Measurements from ENCODE around the gene TTC29.
A peak's percentile ranks its signal among the peaks of the same experiment; 100 is the strongest.

The TTC29 gene

DNA sequence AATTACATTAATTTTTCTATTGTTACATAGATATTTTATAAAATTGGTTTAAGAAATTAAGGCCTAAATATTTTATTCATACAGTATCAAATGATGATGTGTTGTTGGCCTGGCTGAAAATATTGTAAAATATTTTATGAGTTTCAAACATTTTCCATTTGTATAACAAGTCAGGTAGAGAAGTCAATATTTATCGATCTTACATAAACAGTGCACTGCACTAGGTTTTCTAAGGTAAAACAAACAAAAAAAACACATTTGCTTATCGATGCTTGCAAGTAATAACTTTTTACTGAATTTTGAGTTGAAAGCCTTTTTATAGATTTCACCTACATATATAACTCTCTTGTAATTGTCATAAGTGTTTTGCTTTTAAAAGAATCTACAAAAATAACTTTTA lies 7.2 kb upstream of the TTC29 start:
- no peak overlapping the region for H3K4me3 ChIP-seq (ENCODE audit: low read length)
- H3K9ac ChIP-seq (ENCODE audit: low read length), result no peak overlapping the region
- no peaks in the 10 kb centered on the region for H3K36me3 ChIP-seq (ENCODE audit: control insufficient read depth, insufficient read depth, low read length, severe bottlenecking)
- peaks cover 12% of the 10 kb centered on the region for H3K27me3 ChIP-seq (replicated peaks; ENCODE audit: control insufficient read depth, insufficient read depth, low read length)
- H3K9me3 ChIP-seq (ENCODE audit: control insufficient read depth, low read length), result no peaks in the 10 kb centered on the region
- H3K4me1 ChIP-seq (ENCODE audit: control insufficient read depth, insufficient read depth, low read length), result no peaks in the 10 kb centered on the region
- DNase-seq (ENCODE audit: low read depth), result no peak

GRCh38 chr4:146949559-146949958 lies 3.9 kb upstream of the TTC29 start:
- H3K4me3 ChIP-seq (ENCODE audit: low read length), result no peak overlapping the region
- no peaks in the 10 kb centered on the region for H3K9me3 ChIP-seq (ENCODE audit: control insufficient read depth, low read length)
- H3K4me1 ChIP-seq (ENCODE audit: control insufficient read depth, insufficient read depth, low read length), result peaks cover 5% of the 10 kb centered on the region
- H3K36me3 ChIP-seq (ENCODE audit: control insufficient read depth, insufficient read depth, low read length, severe bottlenecking), result no peaks in the 10 kb centered on the region
- DNase-seq (ENCODE audit: low read depth), result no peak
- H3K9ac ChIP-seq (ENCODE audit: low read length), result no peak overlapping the region
- H3K27me3 ChIP-seq (replicated peaks; ENCODE audit: control insufficient read depth, insufficient read depth, low read length), result peaks cover 16% of the 10 kb centered on the region

GRCh38 chr4:146943691-146944375 lies 1.8 kb downstream of the TTC29 start:
- Histone ChIP-seq H3K27me3 (replicated peaks; ENCODE audit: control insufficient read depth, insufficient read depth, low read length) (peaks cover 9% of the 10 kb centered on the region), H3K9me3 (ENCODE audit: control insufficient read depth, low read length) (peaks cover 8% of the 10 kb centered on the region), H3K36me3 (ENCODE audit: control insufficient read depth, insufficient read depth, low read length, severe bottlenecking) (no peaks in the 10 kb centered on the region), H3K9ac (ENCODE audit: low read length) (no peak overlapping the region), H3K4me3 (ENCODE audit: low read length) (no peak overlapping the region), H3K4me1 (ENCODE audit: control insufficient read depth, insufficient read depth, low read length) (peaks cover 5% of the 10 kb centered on the region)
- DNase-seq (ENCODE audit: low read depth), result no peak

- peaks cover 3% of the 10 kb centered on the region for H3K4me1 ChIP-seq (ENCODE audit: control insufficient read depth, insufficient read depth, low read length)
- H3K9ac ChIP-seq (ENCODE audit: low read length), result no peak overlapping the region
- no peaks in the 10 kb centered on the region for H3K36me3 ChIP-seq (ENCODE audit: control insufficient read depth, insufficient read depth, low read length, severe bottlenecking)
- peak; percentile 14 for DNase-seq (ENCODE audit: low read depth)
- H3K9me3 ChIP-seq (ENCODE audit: control insufficient read depth, low read length), result no peaks in the 10 kb centered on the region
- no peak overlapping the region for H3K4me3 ChIP-seq (ENCODE audit: low read length)
- H3K27me3 ChIP-seq (replicated peaks; ENCODE audit: control insufficient read depth, insufficient read depth, low read length), result no peaks in the 10 kb centered on the region
Observed at GRCh38 chr4:146932116-146932515, 13.5 kb downstream of the TTC29 start.

DNA sequence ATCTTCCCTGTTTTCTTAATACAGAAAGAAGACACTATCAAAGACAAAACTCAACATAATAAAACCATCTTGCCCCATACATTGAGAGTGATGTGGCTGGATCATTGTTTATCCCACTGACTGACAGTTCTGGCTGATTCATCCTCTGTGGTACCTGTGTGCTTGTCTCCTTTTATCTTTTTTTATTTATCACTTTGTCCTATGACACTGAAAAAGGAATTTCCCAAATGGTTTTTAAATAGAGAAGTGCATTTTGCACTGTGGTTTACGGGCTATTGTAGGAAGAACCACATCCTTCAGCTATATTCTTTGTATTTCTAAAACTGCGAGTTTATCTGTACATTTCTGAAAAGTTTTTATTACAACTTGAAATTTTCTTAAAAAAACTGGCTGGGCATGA lies 15.0 kb downstream of the TTC29 start:
- H3K9me3 ChIP-seq (ENCODE audit: control insufficient read depth, low read length), result no peaks in the 10 kb centered on the region
- H3K4me3 ChIP-seq (ENCODE audit: low read length), result no peak overlapping the region
- H3K36me3 ChIP-seq (ENCODE audit: control insufficient read depth, insufficient read depth, low read length, severe bottlenecking), result no peaks in the 10 kb centered on the region
- H3K9ac ChIP-seq (ENCODE audit: low read length), result no peak overlapping the region
- H3K4me1 ChIP-seq (ENCODE audit: control insufficient read depth, insufficient read depth, low read length), result peaks cover 3% of the 10 kb centered on the region
- no peak for DNase-seq (ENCODE audit: low read depth)
- no peaks in the 10 kb centered on the region for H3K27me3 ChIP-seq (replicated peaks; ENCODE audit: control insufficient read depth, insufficient read depth, low read length)

GRCh38 chr4:146927695-146928094 lies 18.0 kb downstream of the TTC29 start:
- Histone ChIP-seq H3K4me3 (ENCODE audit: low read length) (no peak overlapping the region), H3K4me1 (ENCODE audit: control insufficient read depth, insufficient read depth, low read length) (peaks cover 3% of the 10 kb centered on the region), H3K9me3 (ENCODE audit: control insufficient read depth, low read length) (no peaks in the 10 kb centered on the region), H3K36me3 (ENCODE audit: control insufficient read depth, insufficient read depth, low read length, severe bottlenecking) (no peaks in the 10 kb centered on the region), H3K27me3 (replicated peaks; ENCODE audit: control insufficient read depth, insufficient read depth, low read length) (no peaks in the 10 kb centered on the region), H3K9ac (ENCODE audit: low read length) (no peak overlapping the region)
- no peak for DNase-seq (ENCODE audit: low read depth)

- DNase-seq (ENCODE audit: low read depth), result peak; percentile 78
Observed at GRCh38 chr4:146916479-146917076, 29.1 kb downstream of the TTC29 start.

DNA sequence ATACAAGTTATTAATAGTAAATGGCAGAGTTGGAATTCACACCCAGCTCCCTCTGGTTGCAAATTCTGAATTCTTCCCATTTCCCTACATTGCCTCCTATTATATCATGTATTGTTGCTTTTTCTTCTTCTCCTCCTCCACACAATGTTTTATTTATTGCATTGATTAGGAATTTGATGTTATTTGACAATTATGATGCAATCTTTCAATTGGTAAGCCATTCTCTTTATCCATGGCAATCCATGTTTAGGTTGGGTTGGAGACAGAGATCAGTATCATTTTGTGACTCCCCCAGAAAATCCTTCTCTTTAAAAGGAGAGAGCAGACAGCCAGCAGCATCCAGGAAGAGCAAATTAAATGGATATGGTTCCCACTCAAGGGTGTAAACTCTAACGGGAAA lies 30.5 kb downstream of the TTC29 start:
- Histone ChIP-seq H3K36me3 (ENCODE audit: control insufficient read depth, insufficient read depth, low read length, severe bottlenecking) (no peaks in the 10 kb centered on the region), H3K9ac (ENCODE audit: low read length) (no peak overlapping the region), H3K27me3 (replicated peaks; ENCODE audit: control insufficient read depth, insufficient read depth, low read length) (no peaks in the 10 kb centered on the region), H3K4me3 (ENCODE audit: low read length) (no peak overlapping the region), H3K4me1 (ENCODE audit: control insufficient read depth, insufficient read depth, low read length) (no peaks in the 10 kb centered on the region), H3K9me3 (ENCODE audit: control insufficient read depth, low read length) (no peaks in the 10 kb centered on the region)
- no peak for DNase-seq (ENCODE audit: low read depth)

More at GRCh38 chr4:146916479-146917076, 29.1 kb downstream of the TTC29 start:
- no peaks in the 10 kb centered on the region for H3K36me3 ChIP-seq (ENCODE audit: control insufficient read depth, insufficient read depth, low read length, severe bottlenecking)
- no peaks in the 10 kb centered on the region for H3K27me3 ChIP-seq (replicated peaks; ENCODE audit: control insufficient read depth, insufficient read depth, low read length)
- H3K9me3 ChIP-seq (ENCODE audit: control insufficient read depth, low read length), result no peaks in the 10 kb centered on the region
- no peak overlapping the region for H3K4me3 ChIP-seq (ENCODE audit: low read length)
- H3K9ac ChIP-seq (ENCODE audit: low read length), result no peak overlapping the region
- no peaks in the 10 kb centered on the region for H3K4me1 ChIP-seq (ENCODE audit: control insufficient read depth, insufficient read depth, low read length)

- H3K27me3 ChIP-seq (replicated peaks; ENCODE audit: control insufficient read depth, insufficient read depth, low read length), result peaks cover 6% of the 10 kb centered on the region
- no peaks in the 10 kb centered on the region for H3K4me1 ChIP-seq (ENCODE audit: control insufficient read depth, insufficient read depth, low read length)
- H3K9ac ChIP-seq (ENCODE audit: low read length), result no peak overlapping the region
- DNase-seq (ENCODE audit: low read depth), result peak; percentile 8
- no peak overlapping the region for H3K4me3 ChIP-seq (ENCODE audit: low read length)
- H3K9me3 ChIP-seq (ENCODE audit: control insufficient read depth, low read length), result no peaks in the 10 kb centered on the region
- no peaks in the 10 kb centered on the region for H3K36me3 ChIP-seq (ENCODE audit: control insufficient read depth, insufficient read depth, low read length, severe bottlenecking)
Observed at GRCh38 chr4:146900295-146900694, 45.4 kb downstream of the TTC29 start.

DNA sequence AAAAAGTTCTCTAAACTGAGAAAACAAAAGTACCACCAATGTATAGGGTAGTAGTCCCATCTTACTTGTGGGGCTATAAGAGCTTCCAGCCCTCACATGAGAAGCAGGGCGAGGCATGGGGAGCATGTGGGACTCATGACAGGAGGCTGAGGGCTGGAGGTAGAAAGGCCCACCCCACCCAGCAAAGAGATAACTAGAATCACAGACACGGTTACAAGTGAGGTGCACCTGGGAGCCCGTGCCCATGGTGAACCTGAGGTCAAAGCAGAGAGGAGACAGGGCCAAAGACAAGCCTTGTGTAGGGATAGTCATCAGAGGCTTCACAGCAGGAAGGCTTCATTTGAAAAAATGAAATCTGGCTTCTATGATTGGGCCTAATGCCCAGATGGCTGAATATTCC lies 55.4 kb downstream of the TTC29 start:
- no peak for DNase-seq (ENCODE audit: low read depth)

DNA sequence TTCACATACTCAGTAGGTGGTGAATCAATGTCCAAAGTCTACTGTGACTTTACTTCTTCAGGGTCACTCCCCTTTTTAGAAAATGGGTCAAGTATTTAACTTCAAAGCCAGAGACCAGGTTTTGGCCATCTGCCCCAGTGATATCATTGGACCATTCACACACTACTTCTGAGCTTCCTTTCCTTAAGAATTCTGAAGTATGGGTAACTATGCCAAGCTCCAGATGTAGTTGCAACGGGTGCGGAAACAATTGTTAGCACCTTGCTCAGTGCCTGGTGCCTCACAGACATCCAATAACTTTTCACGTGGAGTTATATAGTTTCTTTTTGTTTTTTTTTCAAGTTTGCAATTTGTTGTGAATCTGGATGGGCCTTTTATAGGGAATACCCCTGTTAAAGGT lies 62.6 kb downstream of the TTC29 start:
- Histone ChIP-seq H3K36me3 (ENCODE audit: control insufficient read depth, insufficient read depth, low read length, severe bottlenecking) (no peaks in the 10 kb centered on the region), H3K9me3 (ENCODE audit: control insufficient read depth, low read length) (no peaks in the 10 kb centered on the region), H3K4me1 (ENCODE audit: control insufficient read depth, insufficient read depth, low read length) (peaks cover 5% of the 10 kb centered on the region), H3K9ac (ENCODE audit: low read length) (no peak overlapping the region), H3K27me3 (replicated peaks; ENCODE audit: control insufficient read depth, insufficient read depth, low read length) (no peaks in the 10 kb centered on the region), H3K4me3 (ENCODE audit: low read length) (no peak overlapping the region)
- DNase-seq (ENCODE audit: low read depth), result no peak

More for the DNA sequence above, 55.4 kb downstream of the TTC29 start:
- H3K4me3 ChIP-seq (ENCODE audit: low read length), result no peak overlapping the region
- no peaks in the 10 kb centered on the region for H3K4me1 ChIP-seq (ENCODE audit: control insufficient read depth, insufficient read depth, low read length)
- no peaks in the 10 kb centered on the region for H3K9me3 ChIP-seq (ENCODE audit: control insufficient read depth, low read length)
- H3K27me3 ChIP-seq (replicated peaks; ENCODE audit: control insufficient read depth, insufficient read depth, low read length), result peaks cover 2% of the 10 kb centered on the region
- H3K36me3 ChIP-seq (ENCODE audit: control insufficient read depth, insufficient read depth, low read length, severe bottlenecking), result no peaks in the 10 kb centered on the region
- H3K9ac ChIP-seq (ENCODE audit: low read length), result no peak overlapping the region

DNA sequence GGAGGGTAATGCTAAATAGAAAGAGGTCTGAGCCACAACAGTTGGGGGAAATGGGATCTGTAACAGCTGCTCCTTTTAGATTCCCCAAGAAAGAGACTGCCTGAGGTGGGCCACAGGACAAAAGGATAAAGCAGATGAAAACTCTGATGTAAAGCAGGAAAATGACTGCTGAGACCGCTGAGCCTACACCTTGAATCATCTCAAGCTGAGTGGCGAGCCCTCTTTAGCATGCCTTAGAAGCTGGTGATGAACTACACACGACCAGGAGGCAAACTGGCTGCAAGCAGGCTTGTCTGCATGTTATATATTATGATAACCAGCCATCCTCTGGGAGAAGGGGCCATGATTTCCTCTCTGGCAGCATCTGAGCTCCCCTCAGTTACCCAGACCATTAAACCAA lies 88.4 kb downstream of the TTC29 start:
- H3K4me1 ChIP-seq (ENCODE audit: control insufficient read depth, insufficient read depth, low read length), result no peaks in the 10 kb centered on the region
- H3K27me3 ChIP-seq (replicated peaks; ENCODE audit: control insufficient read depth, insufficient read depth, low read length), result peaks cover 2% of the 10 kb centered on the region
- no peaks in the 10 kb centered on the region for H3K9me3 ChIP-seq (ENCODE audit: control insufficient read depth, low read length)
- no peak overlapping the region for H3K4me3 ChIP-seq (ENCODE audit: low read length)
- H3K36me3 ChIP-seq (ENCODE audit: control insufficient read depth, insufficient read depth, low read length, severe bottlenecking), result no peaks in the 10 kb centered on the region
- DNase-seq (ENCODE audit: low read depth), result no peak
- no peak overlapping the region for H3K9ac ChIP-seq (ENCODE audit: low read length)

Measured in adipocyte (in vitro differentiated cells).